ENCODE measurements around the gene SLC38A8.

Gene SLC38A8

DNA sequence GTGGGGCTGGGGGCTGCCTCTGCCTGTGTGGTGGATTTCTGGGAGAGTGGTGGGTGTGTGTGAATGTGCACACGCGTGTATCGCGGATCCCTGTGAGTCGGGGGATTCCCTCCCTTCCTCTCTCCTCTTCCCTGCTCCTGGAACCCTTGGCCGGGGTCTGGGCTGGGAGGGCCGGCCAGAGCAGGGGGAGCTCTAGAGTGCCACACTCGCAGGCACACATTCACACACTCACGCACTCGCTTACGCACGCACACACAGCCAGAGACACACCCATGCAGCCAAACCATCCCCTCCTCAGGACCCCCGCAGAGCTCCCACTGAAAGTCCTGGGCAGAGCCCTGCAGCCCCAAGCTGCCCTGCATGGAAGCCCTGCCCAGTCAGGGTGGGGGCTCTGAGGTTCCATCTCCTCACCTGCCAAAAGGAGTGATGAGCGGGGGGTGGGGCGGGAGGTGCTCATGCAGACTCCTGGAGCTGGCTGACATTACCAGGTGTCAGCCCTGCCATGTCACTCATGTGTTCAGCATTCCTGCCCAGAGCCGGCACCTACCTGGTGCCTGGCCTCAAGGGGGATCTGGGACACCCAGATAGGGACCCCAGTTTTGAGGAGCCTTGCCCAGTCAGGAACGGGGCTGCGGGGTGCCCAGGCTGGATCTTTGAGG lies 72.7 kb downstream of the SLC38A8 start:
- no peak for DNase-seq (ENCODE audit: low read depth)

- DNase-seq (ENCODE audit: low read depth), result no peak
These were observed 73.5 kb downstream of the SLC38A8 start for GRCh38 chr16:83968891-83969649.

DNA sequence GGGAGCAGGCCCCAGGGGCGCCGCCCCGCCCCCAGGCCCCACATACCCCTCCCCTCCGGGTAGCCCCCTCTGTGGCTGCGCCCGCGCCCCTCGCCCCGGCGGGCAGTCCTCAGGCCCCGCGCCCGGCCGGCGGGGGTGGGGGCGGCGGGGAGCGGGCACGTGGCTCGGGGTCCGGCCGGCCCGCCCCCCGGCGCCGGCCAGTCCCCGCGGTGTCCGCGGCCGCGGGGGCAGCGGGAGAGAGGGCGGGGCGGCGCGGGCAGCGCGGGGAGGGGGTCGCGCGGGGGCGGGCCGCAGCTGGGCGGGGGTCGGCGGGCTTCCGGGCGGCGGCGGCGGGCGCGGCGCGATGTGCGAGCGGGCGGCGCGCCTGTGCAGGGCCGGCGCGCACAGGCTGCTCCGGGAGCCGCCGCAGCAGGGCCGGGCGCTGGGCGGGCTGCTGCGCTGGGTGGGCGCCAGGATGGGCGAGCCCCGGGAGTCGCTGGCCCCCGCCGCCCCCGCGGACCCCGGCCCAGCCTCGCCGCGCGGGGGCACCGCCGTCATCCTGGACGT lies 74.2 kb downstream of the SLC38A8 start:
- no peak for DNase-seq (ENCODE audit: low read depth)

GRCh38 chr16:83967838-83968305 lies 74.7 kb downstream of the SLC38A8 start, which contains the start of gene NECAB2:
NECAB2 (plus strand) TSS chr16:83968244; CDS start chr16:83968649, 405 bp downstream.
- DNase-seq (ENCODE audit: low read depth), result no peak

- DNase-seq (ENCODE audit: low read depth), result no peak
These were observed 75.5 kb downstream of the SLC38A8 start for GRCh38 chr16:83967091-83967490.

DNA sequence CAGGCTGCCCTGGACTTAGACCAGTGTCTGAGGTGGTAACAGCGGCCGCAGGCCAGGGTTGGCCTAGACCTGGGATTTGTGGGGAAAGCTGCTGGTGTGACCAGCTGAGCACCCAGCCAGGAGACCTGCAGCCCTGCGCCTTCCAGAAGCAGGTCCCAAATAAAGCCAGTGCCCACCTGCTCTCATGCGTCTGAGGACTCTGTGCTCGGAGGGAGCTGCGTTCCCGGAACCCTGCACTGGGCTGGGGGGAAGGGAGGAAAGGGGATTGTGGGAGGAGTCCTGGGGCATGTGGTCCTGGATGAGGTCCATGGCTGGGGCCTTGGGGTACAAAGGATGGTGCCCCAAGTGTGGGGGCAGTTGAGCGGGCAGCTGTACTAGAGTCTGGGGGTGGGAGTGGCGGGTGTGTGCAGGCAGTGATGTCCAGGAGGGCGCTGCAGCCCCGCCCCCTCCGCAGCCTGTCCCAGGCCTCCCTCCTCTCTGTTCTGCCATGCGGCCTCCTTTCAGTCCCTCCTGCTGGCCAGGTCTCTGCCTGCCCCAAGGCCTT lies 76.4 kb downstream of the SLC38A8 start:
- DNase-seq (ENCODE audit: low read depth), result no peak

- no peak for DNase-seq (ENCODE audit: low read depth)
These were observed 77.0 kb downstream of the SLC38A8 start for GRCh38 chr16:83965444-83966152.

DNA sequence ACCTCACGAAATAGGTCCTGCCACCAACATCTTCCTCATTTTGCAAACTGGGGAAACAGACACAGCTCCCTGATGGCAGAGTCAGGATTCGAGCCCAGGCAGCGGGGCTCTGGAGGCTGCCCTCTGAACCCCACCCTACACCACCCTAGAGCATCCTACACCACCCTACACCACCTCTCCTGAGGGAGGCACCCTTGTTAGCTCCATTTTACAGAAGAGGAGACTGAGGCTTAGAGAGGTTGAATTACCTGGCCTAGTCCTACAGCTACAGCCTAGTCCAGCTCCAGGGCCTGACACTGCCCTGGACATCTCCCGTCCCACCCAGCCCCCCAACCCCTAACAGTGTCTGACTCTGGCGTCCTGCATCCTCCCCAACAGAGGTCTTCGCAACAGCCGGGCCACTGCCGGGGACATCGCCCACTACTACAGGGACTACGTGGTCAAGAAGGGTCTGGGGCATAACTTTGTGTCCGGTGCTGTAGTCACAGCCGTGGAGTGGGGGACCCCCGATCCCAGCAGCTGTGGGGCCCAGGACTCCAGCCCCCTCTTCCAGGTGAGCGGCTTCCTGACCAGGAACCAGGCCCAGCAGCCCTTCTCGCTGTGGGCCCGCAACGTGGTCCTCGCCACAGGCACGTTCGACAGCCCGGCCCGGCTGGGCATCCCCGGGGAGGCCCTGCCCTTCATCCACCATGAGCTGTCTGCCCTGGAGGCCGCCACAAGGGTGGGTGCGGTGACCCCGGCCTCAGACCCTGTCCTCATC lies 77.7 kb downstream of the SLC38A8 start:
- no peak for DNase-seq (ENCODE audit: low read depth)

- DNase-seq (ENCODE audit: low read depth), result no peak
These were observed 79.1 kb downstream of the SLC38A8 start for GRCh38 chr16:83963277-83964119.

- no peak for DNase-seq (ENCODE audit: low read depth)
These were observed 81.0 kb downstream of the SLC38A8 start for GRCh38 chr16:83961591-83961990.

DNA sequence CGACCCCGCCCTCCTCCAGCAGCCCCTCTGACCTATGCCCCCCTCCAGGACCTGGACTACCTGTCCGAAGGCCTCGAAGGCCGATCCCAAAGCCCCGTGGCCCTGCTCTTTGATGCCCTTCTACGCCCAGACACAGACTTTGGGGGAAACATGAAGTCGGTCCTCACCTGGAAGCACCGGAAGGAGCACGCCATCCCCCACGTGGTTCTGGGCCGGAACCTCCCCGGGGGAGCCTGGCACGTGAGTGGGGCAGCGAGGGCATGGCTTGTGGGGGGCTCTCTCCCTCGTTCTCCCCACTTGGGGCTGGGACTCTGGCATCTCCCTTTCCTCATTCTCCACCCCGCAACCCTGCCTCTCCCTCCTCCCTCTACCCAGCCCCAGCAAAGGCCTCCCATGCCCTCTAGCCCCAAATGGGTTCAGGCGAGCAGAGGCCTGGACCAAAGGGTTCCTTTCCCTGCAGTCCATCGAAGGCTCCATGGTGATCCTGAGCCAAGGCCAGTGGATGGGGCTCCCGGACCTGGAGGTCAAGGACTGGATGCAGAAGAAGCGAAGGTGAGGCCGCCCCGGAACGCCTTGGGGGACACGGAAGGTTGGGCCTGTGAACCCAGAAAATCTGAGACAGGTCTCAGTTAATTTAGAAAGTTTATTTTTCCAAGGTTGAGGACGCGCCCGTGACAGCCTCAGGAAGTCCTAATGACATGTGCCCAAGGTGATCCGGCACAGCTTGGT lies 81.9 kb downstream of the SLC38A8 start:
- no peak for DNase-seq (ENCODE audit: low read depth)

Measured in fibroblast of the conjunctiva (primary cell).